HG03442 (cell line): ENCODE data around the gene CLDN5.
"Not testable (repeated sequence)": the region's sequence is repeated elsewhere in the genome, so short reads cannot be mapped to it uniquely, and the experiment has no call there.

ENCODE experiments used
- ATAC-seq: cut with Tn5 transposase; IDR thresholded peaks from one replicate; pipeline ENCODE4 v1.9.1; 2021; ENCODE audit warnings: mild to moderate bottlenecking, moderate library complexity; ENCODE audit not compliant: unreplicated experiment

CLDN5 gene

GRCh38 chr22:19548964-19549363, 24.8 kb upstream of the CLDN5 start:
- no peak for ATAC-seq

- ATAC-seq: not testable (repeated sequence)
Observed at GRCh38 chr22:19548427-19548826, 24.2 kb upstream of the CLDN5 start.

- no peak for ATAC-seq
Observed at GRCh38 chr22:19547620-19548019, 23.4 kb upstream of the CLDN5 start.

- no peak for ATAC-seq
Observed at GRCh38 chr22:19546680-19547079, 22.5 kb upstream of the CLDN5 start.

- ATAC-seq: no peak
Observed at GRCh38 chr22:19545935-19546207, 21.7 kb upstream of the CLDN5 start.

- ATAC-seq: no peak
Observed at GRCh38 chr22:19543970-19544708, 19.9 kb upstream of the CLDN5 start.

GRCh38 chr22:19540394-19540793, 16.2 kb upstream of the CLDN5 start:
- ATAC-seq: no peak

GRCh38 chr22:19537941-19538488, 13.8 kb upstream of the CLDN5 start:
- no peak for ATAC-seq

- no peak for ATAC-seq
Observed at GRCh38 chr22:19536564-19536963, 12.4 kb upstream of the CLDN5 start.

GRCh38 chr22:19535001-19535400, 10.8 kb upstream of the CLDN5 start:
- ATAC-seq: no peak

- ATAC-seq: no peak
Observed at GRCh38 chr22:19533857-19534256, 9.6 kb upstream of the CLDN5 start.

- ATAC-seq: no peak
Observed at GRCh38 chr22:19533049-19533626, 8.9 kb upstream of the CLDN5 start.

GRCh38 chr22:19531327-19531726, 7.1 kb upstream of the CLDN5 start:
- not testable (repeated sequence) for ATAC-seq

GRCh38 chr22:19530751-19531150, 6.5 kb upstream of the CLDN5 start:
- ATAC-seq: no peak

- ATAC-seq: no peak
Observed at GRCh38 chr22:19529811-19530210, 5.6 kb upstream of the CLDN5 start.

- no peak for ATAC-seq
Observed at GRCh38 chr22:19527861-19528417, 3.7 kb upstream of the CLDN5 start.

GRCh38 chr22:19527321-19527721, 3.1 kb upstream of the CLDN5 start:
- ATAC-seq: no peak

- ATAC-seq: no peak
Observed at GRCh38 chr22:19526702-19527111, 2.5 kb upstream of the CLDN5 start.

- no peak for ATAC-seq
Observed at GRCh38 chr22:19526076-19526701, 2.0 kb upstream of the CLDN5 start.

- no peak for ATAC-seq
Observed at GRCh38 chr22:19525666-19526065, 1.5 kb upstream of the CLDN5 start.

- no peak for ATAC-seq
Observed at GRCh38 chr22:19525116-19525660, 978 bp upstream of the CLDN5 start.
